Measurements from ENCODE around the gene CCR7.

GRCh38 chr17:40539711-40540411 lies 25.4 kb downstream of the CCR7 start:
- no peak for TF ChIP-seq CTCF (IDR thresholded peaks at IDR 0.05; ENCODE audit: low read length)
- no peak for TF ChIP-seq EZH2 (optimal IDR thresholded peaks at IDR 0.05; ENCODE audit: low read depth, low read length)
